Smooth muscle cell (in vitro differentiated cells): ENCODE data around the gene VPS37B. TPM values are rescaled to one million over a fixed set of nuclear protein-coding genes. Genes with fewer than 3 reads are reported as not detected.

Experiments used
- DNase-seq: peaks from one replicate; lab custom pipeline; 2025; ENCODE audit not compliant: unreplicated experiment; lab: John Stamatoyannopoulos, UW
- H2AFZ ChIP-seq: fragments of 200-600 bp; sonication (generic); 2 replicates; pipeline ENCODE4 v1.6.0; 2016; ENCODE audit warnings: antibody characterized with exemption, low read depth, mild to moderate bottlenecking
- H3F3A ChIP-seq: fragments of 200-600 bp; sonication (generic); 2 replicates; pipeline ENCODE4 v1.6.0; 2017; ENCODE audit warnings: antibody characterized with exemption, low read depth
- H3K27ac ChIP-seq: fragments of 200-600 bp; sonication (generic); 2 replicates; pipeline ENCODE4 v1.5.1; 2016; ENCODE audit warnings: low read depth, mild to moderate bottlenecking
- H3K27me3 ChIP-seq: fragments of 200-600 bp; sonication (generic); 2 replicates; pipeline ENCODE4 v1.6.1; 2016; ENCODE audit warnings: low read depth, mild to moderate bottlenecking
- H3K36me3 ChIP-seq: fragments of 200-600 bp; sonication (generic); 2 replicates; pipeline ENCODE4 v1.5.1; 2016; ENCODE audit warnings: low read depth
- H3K4me1 ChIP-seq: fragments of 200-600 bp; sonication (generic); 2 replicates; pipeline ENCODE4 v1.5.1; 2016; ENCODE audit warnings: low read depth
- H3K4me2 ChIP-seq: fragments of 200-600 bp; sonication (generic); 2 replicates; pipeline ENCODE4 v1.6.0; 2016; ENCODE audit warnings: mild to moderate bottlenecking
- H3K4me3 ChIP-seq: fragments of 200-600 bp; sonication (generic); 2 replicates; pipeline ENCODE4 v1.5.1; 2016; ENCODE audit warnings: mild to moderate bottlenecking
- H3K79me2 ChIP-seq: fragments of 200-600 bp; sonication (generic); 2 replicates; pipeline ENCODE4 v1.6.0; 2016; ENCODE audit warnings: low read depth, mild to moderate bottlenecking
- H3K9ac ChIP-seq: fragments of 200-600 bp; sonication (generic); 2 replicates; pipeline ENCODE4 v1.6.0; 2016; ENCODE audit warnings: low read depth
- H3K9me3 ChIP-seq: fragments of 200-600 bp; sonication (generic); replicated peaks from 2 replicates; pipeline ENCODE4 v1.5.1; 2016; ENCODE audit warnings: low read depth
- H4K20me1 ChIP-seq: fragments of 200-600 bp; sonication (generic); 2 replicates; pipeline ENCODE4 v1.6.0; 2016; ENCODE audit warnings: low read depth
- whole genome bisulfite sequencing: methylation state at CpG from one replicate; pipeline ENCODE4 v1.1.7; 2016; ENCODE audit warnings: low lambda C conversion rate; 5-methylcytosine and 5-hydroxymethylcytosine counted together
- polyA plus RNA-seq: library from polyadenylated mRNA; unstranded; fragments of >200 nt; fragmentation: Nextera tagmentation; extraction: Ambion mirVana; gene quantifications from 2 replicates; pipeline ENCODE4 v1.2.1, GENCODE V29; 2016
- total RNA-seq: library from RNA; depleted of rRNA; stranded (reverse); fragments of >200 nt; gene quantifications from 2 replicates; pipeline ENCODE4 v1.2.3, GENCODE V29; 2014
- TF ChIP-seq, protein P1 (sequence below): fragments of 200-600 bp; sonication (generic); IDR thresholded peaks from 2 replicates; pipeline ENCODE4 v1.5.1; 2017; ENCODE audit warnings: borderline replicate concordance, mild to moderate bottlenecking, antibody characterized with exemption; ENCODE audit not compliant: insufficient read depth, poor library complexity, severe bottlenecking

VPS37B gene
- total and polyA plus RNA-seq, 2 experiments from 2014 or later: 20.4 to 25.3 TPM

DNA sequence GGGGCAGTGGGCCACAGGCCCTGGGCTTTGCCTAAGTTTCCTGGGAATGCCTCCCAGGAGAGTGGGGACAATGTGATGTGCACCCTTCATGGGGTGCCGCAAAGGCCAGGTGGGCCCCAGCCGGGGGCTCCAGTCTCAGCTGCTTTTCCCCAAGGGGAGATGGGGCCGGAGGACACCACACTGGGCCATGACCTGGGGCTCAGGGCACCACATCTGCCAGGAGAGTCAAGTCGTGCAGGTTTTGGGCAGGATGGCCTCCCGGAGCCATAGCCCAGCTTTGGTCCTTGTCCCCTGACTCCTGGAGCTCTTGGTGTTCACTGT is 48.4 kb downstream of the VPS37B start:
- no peak overlapping the region for H2AFZ ChIP-seq
- TF ChIP-seq, protein P1, sequence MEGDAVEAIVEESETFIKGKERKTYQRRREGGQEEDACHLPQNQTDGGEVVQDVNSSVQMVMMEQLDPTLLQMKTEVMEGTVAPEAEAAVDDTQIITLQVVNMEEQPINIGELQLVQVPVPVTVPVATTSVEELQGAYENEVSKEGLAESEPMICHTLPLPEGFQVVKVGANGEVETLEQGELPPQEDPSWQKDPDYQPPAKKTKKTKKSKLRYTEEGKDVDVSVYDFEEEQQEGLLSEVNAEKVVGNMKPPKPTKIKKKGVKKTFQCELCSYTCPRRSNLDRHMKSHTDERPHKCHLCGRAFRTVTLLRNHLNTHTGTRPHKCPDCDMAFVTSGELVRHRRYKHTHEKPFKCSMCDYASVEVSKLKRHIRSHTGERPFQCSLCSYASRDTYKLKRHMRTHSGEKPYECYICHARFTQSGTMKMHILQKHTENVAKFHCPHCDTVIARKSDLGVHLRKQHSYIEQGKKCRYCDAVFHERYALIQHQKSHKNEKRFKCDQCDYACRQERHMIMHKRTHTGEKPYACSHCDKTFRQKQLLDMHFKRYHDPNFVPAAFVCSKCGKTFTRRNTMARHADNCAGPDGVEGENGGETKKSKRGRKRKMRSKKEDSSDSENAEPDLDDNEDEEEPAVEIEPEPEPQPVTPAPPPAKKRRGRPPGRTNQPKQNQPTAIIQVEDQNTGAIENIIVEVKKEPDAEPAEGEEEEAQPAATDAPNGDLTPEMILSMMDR: no peak
- H3K4me2 ChIP-seq: no peak overlapping the region
- H3K4me3 ChIP-seq: no peak overlapping the region
- no peaks in the 10 kb centered on the region for H4K20me1 ChIP-seq
- H3K36me3 ChIP-seq: no peaks in the 10 kb centered on the region
- H3K9ac ChIP-seq: no peak overlapping the region
- no peaks in the 10 kb centered on the region for H3K79me2 ChIP-seq
- no peak overlapping the region for H3K27ac ChIP-seq
- no peaks in the 10 kb centered on the region for H3K4me1 ChIP-seq
- peaks cover under 1% of the 10 kb centered on the region for H3F3A ChIP-seq
- DNase-seq: no peak
- WGBS: 87% methylated on average over 5 of the region's 5 CpGs
- no peaks in the 10 kb centered on the region for H3K27me3 ChIP-seq
- H3K9me3 ChIP-seq: no peaks in the 10 kb centered on the region

DNA sequence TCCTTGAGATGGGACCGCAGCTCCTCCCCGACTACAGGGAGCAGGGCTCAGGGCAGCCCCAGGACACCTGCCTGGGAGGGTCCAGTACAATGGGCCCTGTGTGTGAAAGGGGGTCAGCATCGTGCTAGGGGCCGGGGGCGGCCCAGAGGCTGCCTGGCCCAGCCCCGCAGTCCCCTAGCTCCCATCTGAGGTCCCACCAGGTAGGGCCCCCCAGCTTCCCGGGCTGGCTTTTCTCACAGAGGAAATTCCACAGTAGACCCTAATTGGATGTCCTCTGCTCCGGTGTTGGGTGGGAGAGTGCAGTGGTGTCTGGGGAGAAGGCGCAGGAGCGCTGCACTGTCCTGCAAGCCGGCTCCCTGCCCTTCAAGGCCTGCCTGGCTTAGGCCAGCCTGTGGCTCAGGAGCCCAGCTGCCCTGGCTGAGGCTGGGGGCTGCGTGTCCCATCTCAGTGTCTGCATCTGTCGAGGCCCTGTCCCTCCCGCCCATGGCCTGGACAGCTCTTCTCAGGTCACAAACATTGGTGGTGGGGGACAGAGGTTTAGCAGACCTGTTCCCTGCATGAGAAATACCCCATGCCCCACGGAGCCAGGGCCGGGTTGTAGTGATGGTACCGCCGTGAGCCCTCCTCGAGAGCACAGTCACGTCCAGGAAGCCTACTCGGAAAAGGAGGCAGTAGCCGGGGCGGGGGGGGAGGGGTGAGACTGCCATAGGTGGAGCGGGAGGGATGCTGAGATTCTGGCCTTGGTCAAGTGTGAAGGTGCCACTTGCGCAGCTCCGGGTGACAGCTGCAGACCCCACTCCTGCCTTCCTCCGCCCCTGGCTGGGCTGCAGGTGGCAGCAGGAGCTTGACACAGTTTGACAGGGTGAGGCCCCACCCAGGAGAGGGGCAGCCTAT is 49.1 kb downstream of the VPS37B start:
- H3K27ac ChIP-seq: no peak overlapping the region
- H2AFZ ChIP-seq: no peak overlapping the region
- H3F3A ChIP-seq: peaks cover 6% of the 10 kb centered on the region
- no peaks in the 10 kb centered on the region for H4K20me1 ChIP-seq
- no peaks in the 10 kb centered on the region for H3K4me1 ChIP-seq
- H3K4me2 ChIP-seq: no peak overlapping the region
- DNase-seq: no peak
- TF ChIP-seq, protein P1: no peak
- WGBS: 88% methylated on average over 25 of the region's 27 CpGs
- H3K36me3 ChIP-seq: no peaks in the 10 kb centered on the region
- no peak overlapping the region for H3K4me3 ChIP-seq
- no peak overlapping the region for H3K9ac ChIP-seq
- no peaks in the 10 kb centered on the region for H3K9me3 ChIP-seq
- H3K27me3 ChIP-seq: no peaks in the 10 kb centered on the region
- H3K79me2 ChIP-seq: no peaks in the 10 kb centered on the region

DNA sequence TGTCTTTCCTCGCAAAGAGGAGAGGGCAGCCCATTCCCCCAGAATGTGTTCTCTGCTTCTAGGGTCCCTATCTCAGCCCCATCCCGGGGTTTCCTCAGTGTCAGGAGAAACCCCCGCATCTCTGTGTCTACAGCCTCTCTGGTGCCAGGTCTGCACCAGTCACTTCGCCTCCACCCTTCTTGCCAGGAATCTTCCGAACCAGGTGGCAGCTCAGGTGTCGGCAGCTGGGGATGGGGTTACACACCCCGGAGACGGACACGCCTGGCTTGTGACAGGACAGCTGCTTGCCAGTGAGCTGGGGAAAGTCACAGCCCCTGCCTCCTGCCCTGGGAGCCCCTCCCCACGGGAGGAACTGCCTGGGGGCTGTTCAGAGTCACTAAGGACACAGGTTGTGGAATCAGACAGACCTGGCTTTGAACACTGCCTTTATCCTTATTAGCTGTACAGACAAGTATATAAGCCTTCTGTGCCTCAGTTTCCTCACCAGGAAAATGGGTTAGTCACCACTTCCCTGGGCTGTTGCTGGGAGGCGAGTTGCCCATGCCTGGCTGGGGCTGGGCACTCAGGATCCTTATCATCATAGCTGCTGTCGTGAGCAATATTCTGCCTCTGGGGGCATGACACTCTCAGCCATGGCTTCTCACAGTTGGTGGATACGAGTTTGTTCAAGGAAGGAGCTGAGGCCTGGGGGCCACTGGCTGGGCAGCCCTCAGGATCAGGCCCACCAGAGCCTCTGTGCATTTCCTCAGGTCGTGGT is 49.9 kb downstream of the VPS37B start:
- Histone ChIP-seq H3K9ac (no peak overlapping the region), H3K27me3 (no peaks in the 10 kb centered on the region), H3K27ac (no peak overlapping the region), H3K4me1 (no peaks in the 10 kb centered on the region), H3K4me3 (no peak overlapping the region), H3K79me2 (no peaks in the 10 kb centered on the region), H3K4me2 (no peak overlapping the region), H3F3A (peaks cover 7% of the 10 kb centered on the region), H3K36me3 (no peaks in the 10 kb centered on the region), H4K20me1 (no peaks in the 10 kb centered on the region), H2AFZ (no peak overlapping the region), H3K9me3 (no peaks in the 10 kb centered on the region)
- 83% methylated on average over 13 of the region's 14 CpGs for WGBS
- TF ChIP-seq, protein P1: no peak
- DNase-seq: no peak
